ENCODE measurements around the gene ZNF317. TPM values are rescaled to one million over a fixed set of nuclear protein-coding genes. Genes with fewer than 3 reads are reported as not detected.

Gene ZNF317
- polyA plus RNA-seq, 1 donor (not counting 4 experiments of a cell fraction or from before 2014, with no cell fraction given) = 25.9 TPM

- dilution Hi-C loops (cut with MboI; ENCODE audit: extremely low pct_ligation_motif_present, low sequenced_read_pairs) = no loop called here
- Histone ChIP-seq H3K4me3 (ENCODE audit: control insufficient read depth in 2 of 3, extremely low read depth in 1 of 3, insufficient read depth in 2 of 3, low read depth in 1 of 3, low read length in 3 of 3) (no peak overlapping the region), H3K4me2 (ENCODE audit: control insufficient read depth, extremely low read depth, insufficient read depth, low read depth, low read length) (no peak overlapping the region), H3K4me1 (ENCODE audit: control insufficient read depth, extremely low read depth, insufficient read depth, low read length) (no peaks in the 10 kb centered on the region), H3K36me3 (ENCODE audit: control insufficient read depth in 2 of 2, extremely low read depth in 1 of 2, insufficient read depth in 2 of 2, low read length in 2 of 2) (peaks cover 23 to 31% of the 10 kb centered on the region in 2 experiments), H3K27ac (ENCODE audit: control insufficient read depth, insufficient read depth, low read length) (no peak overlapping the region), H3K9ac (ENCODE audit: control insufficient read depth, extremely low read depth, insufficient read depth, low read length) (no peak overlapping the region), H3K9me3 (ENCODE audit: control insufficient read depth, low read depth, low read length) (peaks cover 22% of the 10 kb centered on the region), H4K20me1 (ENCODE audit: control insufficient read depth, extremely low read depth, insufficient read depth, low read length) (no peaks in the 10 kb centered on the region), H3K79me2 (ENCODE audit: control insufficient read depth, insufficient read depth, low read length) (peaks cover 56% of the 10 kb centered on the region), H3K9me1 (ENCODE audit: control insufficient read depth, extremely low read depth, insufficient read depth, low read length) (no peaks in the 10 kb centered on the region), H2AFZ (ENCODE audit: control insufficient read depth, low read length) (no peak overlapping the region), H3K27me3 (ENCODE audit: control insufficient read depth, extremely low read depth, insufficient read depth, low read length) (no peaks in the 10 kb centered on the region)
- FAIRE-seq (no peak), DNase-seq (ENCODE audit: low read depth, low spot score) (no peak)
- no peak for TF ChIP-seq EZH2 (IDR thresholded peaks at IDR 0.05; ENCODE audit: low read length)
- no peak for TF ChIP-seq CTCF (optimal IDR thresholded peaks at IDR 0.05 in 1 of 3, IDR thresholded peaks at IDR 0.05 in 1 of 3, conservative IDR thresholded peaks at IDR 0.05 in 1 of 3; ENCODE audit: extremely low read depth in 1 of 3, insufficient read depth in 2 of 3, low read length in 3 of 3)
These were observed 15.4 kb downstream of the ZNF317 start for GRCh38 chr19:9155591-9155990.

- Histone ChIP-seq H3K27me3 (ENCODE audit: control insufficient read depth, extremely low read depth, insufficient read depth, low read length) (no peaks in the 10 kb centered on the region), H3K9ac (ENCODE audit: control insufficient read depth, extremely low read depth, insufficient read depth, low read length) (no peak overlapping the region), H3K4me3 (ENCODE audit: control insufficient read depth in 2 of 3, extremely low read depth in 1 of 3, insufficient read depth in 2 of 3, low read depth in 1 of 3, low read length in 3 of 3) (no peak overlapping the region), H3K36me3 (ENCODE audit: control insufficient read depth in 2 of 2, extremely low read depth in 1 of 2, insufficient read depth in 2 of 2, low read length in 2 of 2) (peaks cover 30 to 38% of the 10 kb centered on the region in 2 experiments), H3K4me1 (ENCODE audit: control insufficient read depth, extremely low read depth, insufficient read depth, low read length) (no peaks in the 10 kb centered on the region), H3K27ac (ENCODE audit: control insufficient read depth, insufficient read depth, low read length) (no peak overlapping the region), H3K9me1 (ENCODE audit: control insufficient read depth, extremely low read depth, insufficient read depth, low read length) (no peaks in the 10 kb centered on the region), H3K9me3 (ENCODE audit: control insufficient read depth, low read depth, low read length) (peaks cover 27% of the 10 kb centered on the region), H2AFZ (ENCODE audit: control insufficient read depth, low read length) (no peak overlapping the region), H3K79me2 (ENCODE audit: control insufficient read depth, insufficient read depth, low read length) (peaks cover 49% of the 10 kb centered on the region), H4K20me1 (ENCODE audit: control insufficient read depth, extremely low read depth, insufficient read depth, low read length) (no peaks in the 10 kb centered on the region), H3K4me2 (ENCODE audit: control insufficient read depth, extremely low read depth, insufficient read depth, low read depth, low read length) (no peak overlapping the region)
- dilution Hi-C loops (cut with MboI; ENCODE audit: extremely low pct_ligation_motif_present, low sequenced_read_pairs) = no loop called here
- no peak for TF ChIP-seq CTCF (optimal IDR thresholded peaks at IDR 0.05 in 1 of 3, IDR thresholded peaks at IDR 0.05 in 1 of 3, conservative IDR thresholded peaks at IDR 0.05 in 1 of 3; ENCODE audit: extremely low read depth in 1 of 3, insufficient read depth in 2 of 3, low read length in 3 of 3)
- TF ChIP-seq EZH2 (IDR thresholded peaks at IDR 0.05; ENCODE audit: low read length) = no peak
- no peak for DNase-seq (ENCODE audit: low read depth, low spot score)
- FAIRE-seq = no peak
These were observed 16.1 kb downstream of the ZNF317 start for GRCh38 chr19:9156304-9156703.

All from keratinocyte (primary cell).